ENCODE measurements around the gene GLRX3.

- TF ChIP-seq EZH2phosphoT487 (IDR thresholded peaks at IDR 0.05; ENCODE audit: borderline replicate concordance, low read length) (no peak), EZH2 (IDR thresholded peaks at IDR 0.05; ENCODE audit: low read length, unreplicated experiment) (no peak)
- TF ChIP-seq, protein P1, sequence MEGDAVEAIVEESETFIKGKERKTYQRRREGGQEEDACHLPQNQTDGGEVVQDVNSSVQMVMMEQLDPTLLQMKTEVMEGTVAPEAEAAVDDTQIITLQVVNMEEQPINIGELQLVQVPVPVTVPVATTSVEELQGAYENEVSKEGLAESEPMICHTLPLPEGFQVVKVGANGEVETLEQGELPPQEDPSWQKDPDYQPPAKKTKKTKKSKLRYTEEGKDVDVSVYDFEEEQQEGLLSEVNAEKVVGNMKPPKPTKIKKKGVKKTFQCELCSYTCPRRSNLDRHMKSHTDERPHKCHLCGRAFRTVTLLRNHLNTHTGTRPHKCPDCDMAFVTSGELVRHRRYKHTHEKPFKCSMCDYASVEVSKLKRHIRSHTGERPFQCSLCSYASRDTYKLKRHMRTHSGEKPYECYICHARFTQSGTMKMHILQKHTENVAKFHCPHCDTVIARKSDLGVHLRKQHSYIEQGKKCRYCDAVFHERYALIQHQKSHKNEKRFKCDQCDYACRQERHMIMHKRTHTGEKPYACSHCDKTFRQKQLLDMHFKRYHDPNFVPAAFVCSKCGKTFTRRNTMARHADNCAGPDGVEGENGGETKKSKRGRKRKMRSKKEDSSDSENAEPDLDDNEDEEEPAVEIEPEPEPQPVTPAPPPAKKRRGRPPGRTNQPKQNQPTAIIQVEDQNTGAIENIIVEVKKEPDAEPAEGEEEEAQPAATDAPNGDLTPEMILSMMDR (conservative IDR thresholded peaks at IDR 0.05; ENCODE audit: low read depth, low read length) = no peak
Measured at GRCh38 chr10:130167707-130168106, 31.5 kb downstream of the GLRX3 start.

Measured in PC-3 (cell line).